Upper lobe of left lung (tissue), 6 donors: ENCODE measurements around the gene TAAR5. TPM values are rescaled to one million over a fixed set of nuclear protein-coding genes. Genes with fewer than 3 reads are reported as not detected.
"Not testable (repeated sequence)": the region's sequence is repeated elsewhere in the genome, so short reads cannot be mapped to it uniquely, and the experiment has no call there.

Experiments used
- ATAC-seq, 2 donors: fragments of 200-7000 bp; cut with Tn5 transposase; one replicate each; pipeline ENCODE4 v1.9.1; 2022; ENCODE audit warnings: mild to moderate bottlenecking in 2 of 2, moderate library complexity in 2 of 2; ENCODE audit not compliant: low FRiP score in 2 of 2
- DNase-seq, 2 donors: peaks; one replicate each; pipeline ENCODE4 v3.0.0-alpha.2; 2019 to 2020
- H3K27ac ChIP-seq, 4 donors: fragments of 200-600 bp; sonication (generic); one replicate each; pipeline ENCODE4 v1.5.1; 2016 to 2019
- H3K27me3 ChIP-seq, 4 donors: fragments of 200-600 bp; sonication (generic); one replicate each; pipeline ENCODE4 v1.5.1; 2017 to 2019
- H3K36me3 ChIP-seq, 4 donors: fragments of 200-600 bp; sonication (generic); one replicate each; pipeline ENCODE4 v1.5.1; 2016 to 2019
- H3K4me1 ChIP-seq, 4 donors: fragments of 200-600 bp; sonication (generic); one replicate each; pipeline ENCODE4 v1.5.1; 2018 to 2019
- H3K4me3 ChIP-seq, 4 donors: fragments of 200-600 bp; sonication (generic); one replicate each; pipeline ENCODE4 v1.5.1; 2017 to 2019; ENCODE audit warnings: mild to moderate bottlenecking in 2 of 4, moderate library complexity in 1 of 4
- H3K9me3 ChIP-seq, 4 donors: fragments of 200-600 bp; sonication (generic); one replicate each; pipeline ENCODE4 v1.5.1; 2018 to 2019
- CTCF ChIP-seq, 6 experiments: fragments of 450-650 bp in 4 of 6; fragments of 200-600 bp in 2 of 6; sonication (generic) in 2 of 6; IDR thresholded peaks; one replicate each; pipeline ENCODE4 v1.5.1; 2016 to 2019; ENCODE audit warnings: antibody characterized with exemption in 6 of 6
- EP300 ChIP-seq, 4 donors: sonication (generic); formaldehyde crosslinking; IDR thresholded peaks; one replicate each; pipeline ENCODE4 v1.5.1; 2017; ENCODE audit warnings: antibody characterized with exemption in 4 of 4, control low read depth in 2 of 4
- POLR2A ChIP-seq, 4 donors: fragments of 450-650 bp; IDR thresholded peaks; one replicate each; pipeline ENCODE4 v1.5.1; 2016 to 2017; ENCODE audit warnings: antibody characterized with exemption in 4 of 4, mild to moderate bottlenecking in 2 of 4
- POLR2AphosphoS5 ChIP-seq, 2 donors: sonication (generic); formaldehyde crosslinking; IDR thresholded peaks; one replicate each; pipeline ENCODE4 v1.5.1; 2017; ENCODE audit warnings: antibody characterized with exemption in 2 of 2
- WGBS, 2 donors: methylation state at CpG; one replicate each; pipeline ENCODE4 v1.1.5; 2017 to 2018; 5-methylcytosine and 5-hydroxymethylcytosine counted together
- total RNA-seq, 6 donors: library from RNA; depleted of rRNA in 4 of 6; stranded (reverse); fragments of >200 nt in 4 of 6; gene quantifications; one replicate each; pipeline versions ENCODE4 v1.1.0 to v1.2.1, GENCODE V29; 2016 to 2021
- donor health status: DM: no; HTN: no; CAD: no; lungs with moderate emphysema.
- donor health status: DM: no; HTN: yes; CAD: no; lungs with severe emphysema.

TAAR5 gene
- total RNA-seq, 6 donors from 2014 or later: not detected

DNA sequence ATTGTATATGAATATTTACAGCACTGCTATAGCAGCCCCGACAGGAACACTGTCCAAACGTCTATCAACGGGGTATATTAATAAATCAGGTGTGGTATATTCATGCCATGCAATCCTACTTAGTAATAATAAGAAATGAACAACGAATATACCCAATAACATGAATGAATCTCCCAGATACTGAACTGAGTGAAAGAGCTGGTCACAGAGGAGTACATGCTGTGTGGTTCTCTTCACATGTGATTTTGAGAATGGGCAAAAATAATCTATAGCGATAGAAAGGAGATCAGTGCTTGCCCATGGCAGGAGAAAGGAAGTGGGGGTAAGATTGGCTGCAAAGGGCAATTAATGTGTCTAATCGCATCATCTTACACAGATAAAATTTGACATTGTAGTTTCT lies 23.1 kb downstream of the TAAR5 start:
- no peak overlapping the region for H3K4me3 ChIP-seq
- no peak overlapping the region for H3K27ac ChIP-seq
- 82 to 87% methylated on average over 6 of the region's 6 CpGs for WGBS, 2 donors
- H3K9me3 ChIP-seq: no peaks in the 10 kb centered on the region
- TF ChIP-seq POLR2AphosphoS5 (IDR thresholded peaks at IDR 0.05) (no peak), EP300 (IDR thresholded peaks at IDR 0.05) (no peak), POLR2A (IDR thresholded peaks at IDR 0.05) (no peak), CTCF (IDR thresholded peaks at IDR 0.05) (no peak)
- no peaks in the 10 kb centered on the region for H3K4me1 ChIP-seq
- ATAC-seq: no peak
- DNase-seq: no peak
- H3K27me3 ChIP-seq: no peaks in the 10 kb centered on the region
- no peaks in the 10 kb centered on the region for H3K36me3 ChIP-seq

DNA sequence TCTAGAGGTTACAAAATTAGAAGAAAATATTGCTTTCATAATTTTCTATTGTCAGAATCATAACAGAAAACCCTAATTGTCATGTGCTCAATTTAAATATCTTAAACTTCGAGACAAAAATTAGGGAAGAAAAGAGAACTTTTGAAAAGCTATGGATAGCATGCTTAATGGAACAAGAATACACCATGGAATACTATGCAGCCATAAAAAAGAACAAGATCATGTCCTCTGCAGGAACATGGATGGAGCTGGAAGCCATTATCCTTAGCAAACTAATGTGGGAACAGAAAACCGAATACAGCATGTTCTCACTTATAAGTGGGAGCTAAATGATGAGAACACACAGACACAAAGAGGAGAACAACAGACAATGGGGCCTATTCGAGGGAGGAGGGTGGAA lies 29.5 kb downstream of the TAAR5 start:
- not testable (repeated sequence) for DNase-seq, H3K9me3 ChIP-seq, ATAC-seq, H3K4me1 ChIP-seq, H3K27ac ChIP-seq, H3K4me3 ChIP-seq, H3K36me3 ChIP-seq, H3K27me3 ChIP-seq
- 68 to 74% methylated on average over 3 of the region's 3 CpGs for WGBS, 2 donors

GRCh38 chr6:132552372-132552771 lies 37.2 kb downstream of the TAAR5 start, which contains the start of gene TAAR8:
TAAR8 (plus strand) TSS chr6:132552672; CDS start chr6:132552693, 21 bp downstream.
- TF ChIP-seq POLR2A (IDR thresholded peaks at IDR 0.05) (no peak), POLR2AphosphoS5 (IDR thresholded peaks at IDR 0.05) (no peak), EP300 (IDR thresholded peaks at IDR 0.05) (no peak), CTCF (IDR thresholded peaks at IDR 0.05) (no peak)
- Histone ChIP-seq H3K4me1 (no peaks in the 10 kb centered on the region), H3K27me3 (no peaks in the 10 kb centered on the region), H3K27ac (no peak within 1 kb of the TSS), H3K4me3 (no peak within 1 kb of the TSS), H3K36me3 (no peaks in the 10 kb centered on the region), H3K9me3 (no peaks in the 10 kb centered on the region)
- no peak for DNase-seq
- WGBS, 2 donors: 84 to 90% methylated on average over 2 of the region's 2 CpGs
- no peak for ATAC-seq

DNA sequence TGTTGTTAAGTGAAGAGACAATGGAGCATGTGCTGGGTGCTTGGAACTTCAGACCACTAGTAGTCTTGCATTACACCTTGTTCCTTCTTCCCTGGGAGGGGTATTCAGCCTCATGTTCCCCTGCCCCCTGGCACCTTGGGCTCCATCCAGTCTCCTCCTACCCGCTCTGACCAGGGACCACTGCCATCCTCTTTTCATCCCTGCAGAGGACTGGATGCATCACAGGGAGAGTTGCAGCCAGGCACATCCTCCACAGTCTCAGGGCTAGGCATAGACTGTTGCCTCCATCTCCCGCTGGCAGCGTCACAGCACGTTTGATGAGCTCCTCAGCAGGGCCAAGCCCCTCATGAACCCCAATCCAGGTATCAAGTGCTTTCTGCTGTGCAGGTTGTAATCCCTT lies 38.3 kb downstream of the TAAR5 start:
- Histone ChIP-seq H3K27me3 (no peaks in the 10 kb centered on the region), H3K9me3 (no peaks in the 10 kb centered on the region), H3K4me1 (no peaks in the 10 kb centered on the region), H3K27ac (no peak overlapping the region), H3K36me3 (no peaks in the 10 kb centered on the region), H3K4me3 (no peak overlapping the region)
- no peak for DNase-seq
- TF ChIP-seq POLR2AphosphoS5 (IDR thresholded peaks at IDR 0.05) (no peak), POLR2A (IDR thresholded peaks at IDR 0.05) (no peak), CTCF (IDR thresholded peaks at IDR 0.05) (no peak), EP300 (IDR thresholded peaks at IDR 0.05) (no peak)
- 89 to 93% methylated on average over 4 of the region's 4 CpGs for WGBS, 2 donors
- peak in 1 of 2 donors; percentile 28 for ATAC-seq

GRCh38 chr6:132548746-132549463 lies 40.6 kb downstream of the TAAR5 start:
- H3K36me3 ChIP-seq: no peaks in the 10 kb centered on the region
- no peaks in the 10 kb centered on the region for H3K4me1 ChIP-seq
- WGBS, 2 donors: 85 to 98% methylated on average over 4 of the region's 4 CpGs
- no peaks in the 10 kb centered on the region for H3K27me3 ChIP-seq
- TF ChIP-seq POLR2AphosphoS5 (IDR thresholded peaks at IDR 0.05) (no peak), CTCF (IDR thresholded peaks at IDR 0.05) (no peak), POLR2A (IDR thresholded peaks at IDR 0.05) (no peak), EP300 (IDR thresholded peaks at IDR 0.05) (no peak)
- H3K27ac ChIP-seq: no peak overlapping the region
- no peak overlapping the region for H3K4me3 ChIP-seq
- DNase-seq (no peak), ATAC-seq (no peak)
- no peaks in the 10 kb centered on the region for H3K9me3 ChIP-seq
